DND-41 (cell line): ENCODE data around the gene DCTN2.
A peak's percentile ranks its signal among the peaks of the same experiment; 100 is the strongest.

Experiments
- ATAC-seq: fragments of 200-7000 bp; cut with Tn5 transposase; 3 replicates; pipeline ENCODE4 v1.9.1; 2021; ENCODE audit warnings: low read depth; ENCODE audit not compliant: insufficient read depth
- DNase-seq: peaks from one replicate; pipeline ENCODE4 v3.0.0-alpha.2; 2020
- H2AFZ ChIP-seq: 2 replicates; pipeline ENCODE4 v1.6.0; 2012; ENCODE audit warnings: low read depth, low read length
- H3K27ac ChIP-seq: 2 replicates; pipeline ENCODE4 v1.5.1; 2012; ENCODE audit warnings: low read length, inconsistent platforms
- H3K27me3 ChIP-seq: fragments of 200-600 bp; sonication (generic); 2 replicates; pipeline ENCODE4 v1.6.0; 2012; ENCODE audit warnings: low read length, mild to moderate bottlenecking, inconsistent platforms; ENCODE audit not compliant: insufficient read depth, poor library complexity
- H3K36me3 ChIP-seq: 2 replicates; pipeline ENCODE4 v1.5.1; 2012; ENCODE audit warnings: low read length, inconsistent platforms; ENCODE audit not compliant: insufficient read depth
- H3K4me1 ChIP-seq: 2 replicates; pipeline ENCODE4 v1.5.1; 2012; ENCODE audit warnings: mild to moderate bottlenecking, low read length; ENCODE audit not compliant: insufficient read depth
- H3K4me2 ChIP-seq: 2 replicates; pipeline ENCODE4 v1.6.0; 2012; ENCODE audit warnings: mild to moderate bottlenecking, moderate library complexity, low read length, inconsistent platforms; ENCODE audit not compliant: insufficient read depth
- H3K4me3 ChIP-seq, 2 experiments: fragments of 200-600 bp in 1 of 2; shearing (Covaris generic) in 1 of 2; 2 replicates each; pipeline ENCODE4 v1.5.1; 2012 to 2016; ENCODE audit warnings: inconsistent platforms in 2 of 2, low read length in 2 of 2, mild to moderate bottlenecking in 2 of 2, low read depth in 1 of 2, moderate library complexity in 1 of 2
- H3K79me2 ChIP-seq: 2 replicates; pipeline ENCODE4 v1.6.0; 2012; ENCODE audit warnings: low read length, inconsistent platforms; ENCODE audit not compliant: insufficient read depth
- H3K9ac ChIP-seq: 2 replicates; pipeline ENCODE4 v1.6.0; 2012; ENCODE audit warnings: low read depth, mild to moderate bottlenecking, inconsistent platforms, low read length, moderate library complexity
- H3K9me3 ChIP-seq: 2 replicates; pipeline ENCODE4 v1.5.1; 2012; ENCODE audit warnings: low read length, moderate library complexity, mild to moderate bottlenecking, inconsistent platforms; ENCODE audit not compliant: insufficient read depth, severe bottlenecking
- H4K20me1 ChIP-seq: 2 replicates; pipeline ENCODE4 v1.6.0; 2012; ENCODE audit warnings: low read length; ENCODE audit not compliant: insufficient read depth
- EZH2 ChIP-seq: IDR thresholded peaks from 3 replicates; pipeline ENCODE4 v1.6.1; 2012; ENCODE audit warnings: borderline replicate concordance, low read depth, mild to moderate bottlenecking, moderate library complexity, low read length, inconsistent platforms; ENCODE audit not compliant: severe bottlenecking
- TF ChIP-seq, protein P1 (sequence below): IDR thresholded peaks from 2 replicates; pipeline ENCODE4 v1.5.1; 2012; ENCODE audit warnings: borderline replicate concordance, low read length, moderate library complexity, mild to moderate bottlenecking; ENCODE audit not compliant: poor library complexity, severe bottlenecking; ENCODE audit errors: extremely low read depth

The DCTN2 gene

DNA sequence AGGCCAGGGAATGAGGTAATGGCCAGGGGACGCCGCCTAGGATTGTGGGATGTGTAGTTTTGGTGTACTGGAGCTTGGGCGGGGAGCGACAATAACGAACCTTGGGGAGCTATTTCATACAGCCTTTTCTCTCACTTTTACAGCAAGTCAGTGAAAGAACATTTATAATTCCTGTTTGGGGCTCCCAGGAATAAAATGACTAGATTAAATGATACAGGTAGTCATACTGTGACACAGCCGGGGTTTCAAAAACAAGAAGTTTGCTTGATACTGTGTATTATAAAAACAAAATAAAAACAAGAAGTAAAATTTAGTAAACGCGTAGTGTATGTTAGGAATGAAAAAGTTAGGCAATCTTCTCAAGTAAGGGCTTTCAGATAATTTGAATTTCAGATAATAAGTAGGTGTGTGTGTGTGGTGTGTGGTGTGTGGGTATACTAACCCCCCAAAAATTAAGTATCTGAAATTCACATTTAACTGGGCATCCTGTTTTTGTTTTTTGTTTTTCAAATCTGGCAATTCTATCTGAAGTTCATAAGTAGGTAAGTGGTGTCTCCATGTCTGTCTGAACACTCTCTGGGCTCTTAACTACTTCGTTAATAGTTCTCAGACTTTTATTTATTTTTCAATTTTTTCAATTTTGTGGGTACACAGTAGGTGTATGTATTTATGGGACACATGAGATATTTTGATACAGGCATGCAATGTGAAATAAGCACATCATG is 458 bp upstream of the DCTN2 start:
- H3K27me3 ChIP-seq: peaks cover 13% of the 10 kb centered on the region
- H3K9me3 ChIP-seq: no peaks in the 10 kb centered on the region
- H3K36me3 ChIP-seq: peaks cover 19% of the 10 kb centered on the region
- peak overlapping the region; percentile 40; the same call in 1 of the 2 replicates for H3K27ac ChIP-seq
- peak overlapping the region; percentile 85 for H3K9ac ChIP-seq
- H4K20me1 ChIP-seq: peaks cover 8% of the 10 kb centered on the region; the same call in 1 of the 2 replicates
- no peak for DNase-seq
- H3K4me3 ChIP-seq: peak overlapping the region; percentile 61 to 86; a peak in 3 of 4 replicates
- H3K4me2 ChIP-seq: peak overlapping the region; percentile 89
- peak overlapping the region; percentile 80 for H2AFZ ChIP-seq
- no peak for ATAC-seq
- H3K79me2 ChIP-seq: peaks cover 36% of the 10 kb centered on the region
- TF ChIP-seq, protein P1, sequence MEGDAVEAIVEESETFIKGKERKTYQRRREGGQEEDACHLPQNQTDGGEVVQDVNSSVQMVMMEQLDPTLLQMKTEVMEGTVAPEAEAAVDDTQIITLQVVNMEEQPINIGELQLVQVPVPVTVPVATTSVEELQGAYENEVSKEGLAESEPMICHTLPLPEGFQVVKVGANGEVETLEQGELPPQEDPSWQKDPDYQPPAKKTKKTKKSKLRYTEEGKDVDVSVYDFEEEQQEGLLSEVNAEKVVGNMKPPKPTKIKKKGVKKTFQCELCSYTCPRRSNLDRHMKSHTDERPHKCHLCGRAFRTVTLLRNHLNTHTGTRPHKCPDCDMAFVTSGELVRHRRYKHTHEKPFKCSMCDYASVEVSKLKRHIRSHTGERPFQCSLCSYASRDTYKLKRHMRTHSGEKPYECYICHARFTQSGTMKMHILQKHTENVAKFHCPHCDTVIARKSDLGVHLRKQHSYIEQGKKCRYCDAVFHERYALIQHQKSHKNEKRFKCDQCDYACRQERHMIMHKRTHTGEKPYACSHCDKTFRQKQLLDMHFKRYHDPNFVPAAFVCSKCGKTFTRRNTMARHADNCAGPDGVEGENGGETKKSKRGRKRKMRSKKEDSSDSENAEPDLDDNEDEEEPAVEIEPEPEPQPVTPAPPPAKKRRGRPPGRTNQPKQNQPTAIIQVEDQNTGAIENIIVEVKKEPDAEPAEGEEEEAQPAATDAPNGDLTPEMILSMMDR: no peak
- no peak for TF ChIP-seq EZH2
- peaks cover 26% of the 10 kb centered on the region for H3K4me1 ChIP-seq

DNA sequence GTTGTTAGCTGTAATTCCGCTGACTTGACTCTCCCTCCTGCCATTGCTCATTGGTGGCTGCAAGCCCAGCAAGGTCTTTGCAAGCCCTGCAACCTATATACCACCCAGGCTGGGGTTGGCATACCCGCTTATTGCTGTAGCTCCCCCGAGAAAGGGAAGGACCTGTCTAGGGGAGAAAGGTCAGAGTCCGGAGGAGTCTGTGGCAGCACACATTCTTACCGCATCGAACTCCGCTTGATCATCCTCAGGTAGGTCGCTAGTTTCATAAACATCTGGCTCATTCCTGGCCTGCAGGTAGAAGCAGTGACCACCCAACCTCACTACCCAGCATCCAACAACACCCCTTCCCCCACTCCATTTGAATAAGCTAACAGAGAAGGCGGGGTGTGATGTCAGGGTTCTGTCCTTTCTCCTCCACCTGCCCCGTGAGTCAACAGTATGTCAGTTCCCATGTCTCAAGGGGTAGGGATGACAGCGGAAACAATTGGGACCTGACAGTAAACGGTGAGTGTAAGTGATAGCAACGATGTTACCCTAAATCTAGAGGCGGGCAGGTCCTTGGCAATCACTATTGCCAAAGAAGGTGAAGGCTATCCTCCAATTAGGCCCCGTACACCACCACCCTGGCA is 1.1 kb downstream of the DCTN2 start:
- Histone ChIP-seq H3K4me2 (peak overlapping the region; percentile 89), H3K9ac (peak overlapping the region; percentile 85), H3K36me3 (peaks cover 28% of the 10 kb centered on the region), H4K20me1 (peaks cover 8% of the 10 kb centered on the region; the same call in 1 of the 2 replicates), H3K9me3 (no peaks in the 10 kb centered on the region), H3K4me1 (peaks cover 26% of the 10 kb centered on the region), H3K79me2 (peaks cover 36% of the 10 kb centered on the region), H2AFZ (no peak overlapping the region), H3K27me3 (peaks cover 10% of the 10 kb centered on the region), H3K4me3 (peak overlapping the region; percentile 61 to 86), H3K27ac (peak overlapping the region; percentile 75)
- ATAC-seq (no peak), DNase-seq (no peak)
- no peak for TF ChIP-seq EZH2
- TF ChIP-seq, protein P1: no peak

DNA sequence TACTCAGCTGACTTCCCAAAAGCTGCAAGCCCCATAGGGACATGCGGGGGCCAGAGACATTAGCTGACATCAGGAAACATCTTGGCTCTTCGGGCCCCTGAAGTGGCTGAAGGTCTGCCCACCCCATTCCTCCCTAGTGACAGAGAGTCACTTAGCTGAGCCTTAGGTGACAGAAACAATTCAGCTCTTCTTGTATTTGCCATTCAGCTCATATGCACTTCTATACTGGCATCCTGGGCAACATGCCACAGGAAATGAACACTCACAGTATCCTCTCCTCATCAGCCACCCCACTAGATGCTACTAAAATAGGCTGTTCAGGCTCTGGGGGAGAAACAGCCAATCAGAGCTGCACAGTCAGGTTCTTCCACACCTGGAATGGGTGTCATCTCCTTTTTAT is 3.4 kb downstream of the DCTN2 start:
- Histone ChIP-seq H3K79me2 (peaks cover 36% of the 10 kb centered on the region), H4K20me1 (peaks cover 15% of the 10 kb centered on the region; the same call in 1 of the 2 replicates), H3K4me3 (no peak overlapping the region), H3K9ac (no peak overlapping the region), H3K27ac (no peak overlapping the region), H3K4me1 (peaks cover 26% of the 10 kb centered on the region), H2AFZ (no peak overlapping the region), H3K9me3 (no peaks in the 10 kb centered on the region), H3K36me3 (peaks cover 50% of the 10 kb centered on the region), H3K27me3 (peaks cover 4% of the 10 kb centered on the region), H3K4me2 (no peak overlapping the region)
- ATAC-seq (no peak), DNase-seq (no peak)
- no peak for TF ChIP-seq EZH2

DNA sequence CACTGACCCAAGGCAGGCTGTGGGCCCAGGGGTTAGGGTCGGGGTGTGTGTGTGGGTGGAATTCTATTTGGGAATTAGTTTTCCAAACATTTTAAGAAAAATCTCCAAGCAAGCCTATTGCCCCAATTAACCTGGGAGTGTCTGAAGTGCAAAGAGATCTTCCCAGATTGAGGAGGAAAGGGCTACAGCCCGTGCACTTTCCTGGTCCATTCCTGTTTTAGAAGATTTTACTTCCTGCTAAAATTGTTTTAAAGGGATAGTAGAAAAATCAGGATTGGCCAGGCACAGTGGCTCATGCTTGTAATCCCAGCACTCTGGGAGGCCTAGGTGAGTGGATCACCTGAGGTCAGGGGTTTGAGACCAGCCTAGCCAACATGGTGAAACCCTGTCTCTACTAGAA is 5.3 kb downstream of the DCTN2 start:
- no peak overlapping the region for H3K4me3 ChIP-seq
- no peak overlapping the region for H3K4me2 ChIP-seq
- H3K4me1 ChIP-seq: peaks cover 19% of the 10 kb centered on the region
- no peaks in the 10 kb centered on the region for H3K27me3 ChIP-seq
- no peak for ATAC-seq
- no peak overlapping the region for H3K27ac ChIP-seq
- H3K36me3 ChIP-seq: peaks cover 61% of the 10 kb centered on the region
- DNase-seq: no peak
- H4K20me1 ChIP-seq: peaks cover 17% of the 10 kb centered on the region; the same call in 1 of the 2 replicates
- TF ChIP-seq, protein P1: no peak
- TF ChIP-seq EZH2: no peak
- no peak overlapping the region for H3K9ac ChIP-seq
- peaks cover 37% of the 10 kb centered on the region for H3K79me2 ChIP-seq
- H2AFZ ChIP-seq: no peak overlapping the region
- H3K9me3 ChIP-seq: no peaks in the 10 kb centered on the region
